Germinal center (tissue), 1 donor: ENCODE data around the gene ALX4.

Experiments used
- DNase-seq: peaks from one replicate; pipeline ENCODE4 v3.0.0; 2012; ENCODE audit warnings: mixed read lengths, low spot score

ALX4 gene

GRCh38 chr11:44315947-44316658, 6.2 kb upstream of the ALX4 start:
- DNase-seq: no peak

GRCh38 chr11:44314733-44315132, 4.8 kb upstream of the ALX4 start:
- no peak for DNase-seq

GRCh38 chr11:44313761-44314489, 4.0 kb upstream of the ALX4 start:
- DNase-seq: no peak

GRCh38 chr11:44312876-44313275, 2.9 kb upstream of the ALX4 start:
- DNase-seq: no peak

DNA sequence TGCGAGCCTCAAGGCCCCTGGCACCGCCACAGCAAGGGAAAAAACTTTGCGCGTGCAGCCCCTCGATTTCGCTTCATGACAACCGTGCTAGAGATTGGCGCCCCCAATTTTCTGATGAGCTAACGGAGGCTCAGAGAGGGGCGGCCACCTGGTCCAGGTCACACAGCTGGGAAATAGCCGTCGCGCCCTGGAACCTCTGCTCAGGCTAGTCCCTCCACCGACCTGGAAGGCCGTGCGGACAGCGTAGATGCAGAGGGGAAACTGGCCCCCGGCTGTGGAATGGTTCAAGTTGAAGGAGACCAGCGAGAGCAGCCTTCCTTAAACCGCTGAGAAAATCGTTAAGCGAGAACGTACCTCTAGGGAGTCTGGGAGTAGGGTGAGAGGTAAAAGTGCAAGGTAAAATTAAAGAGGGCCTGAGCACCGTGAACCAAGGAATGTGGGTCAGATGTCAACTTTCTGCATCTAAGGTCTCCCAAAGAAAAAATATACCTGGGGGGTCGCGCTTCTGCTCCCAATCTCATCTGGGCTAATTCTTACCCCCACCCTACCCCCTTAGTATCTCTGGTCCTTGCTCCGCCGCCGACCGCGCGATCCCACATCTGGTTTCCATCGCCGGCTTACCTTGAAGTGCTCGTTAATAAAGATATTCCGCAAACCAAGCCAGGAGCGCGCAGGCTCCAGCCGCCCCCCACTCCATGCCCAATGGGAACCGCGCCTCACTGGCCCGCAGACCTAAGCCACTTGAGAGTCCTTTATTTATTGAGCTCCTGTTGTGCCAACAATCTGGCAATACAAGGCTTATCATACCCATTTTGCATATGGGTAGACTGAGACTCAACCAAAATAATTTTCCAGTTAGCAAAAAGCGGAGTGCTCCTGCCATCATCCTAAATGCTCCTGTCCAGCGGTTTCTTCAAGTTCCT, 1.7 kb upstream of the ALX4 start:
- DNase-seq: no peak

DNA sequence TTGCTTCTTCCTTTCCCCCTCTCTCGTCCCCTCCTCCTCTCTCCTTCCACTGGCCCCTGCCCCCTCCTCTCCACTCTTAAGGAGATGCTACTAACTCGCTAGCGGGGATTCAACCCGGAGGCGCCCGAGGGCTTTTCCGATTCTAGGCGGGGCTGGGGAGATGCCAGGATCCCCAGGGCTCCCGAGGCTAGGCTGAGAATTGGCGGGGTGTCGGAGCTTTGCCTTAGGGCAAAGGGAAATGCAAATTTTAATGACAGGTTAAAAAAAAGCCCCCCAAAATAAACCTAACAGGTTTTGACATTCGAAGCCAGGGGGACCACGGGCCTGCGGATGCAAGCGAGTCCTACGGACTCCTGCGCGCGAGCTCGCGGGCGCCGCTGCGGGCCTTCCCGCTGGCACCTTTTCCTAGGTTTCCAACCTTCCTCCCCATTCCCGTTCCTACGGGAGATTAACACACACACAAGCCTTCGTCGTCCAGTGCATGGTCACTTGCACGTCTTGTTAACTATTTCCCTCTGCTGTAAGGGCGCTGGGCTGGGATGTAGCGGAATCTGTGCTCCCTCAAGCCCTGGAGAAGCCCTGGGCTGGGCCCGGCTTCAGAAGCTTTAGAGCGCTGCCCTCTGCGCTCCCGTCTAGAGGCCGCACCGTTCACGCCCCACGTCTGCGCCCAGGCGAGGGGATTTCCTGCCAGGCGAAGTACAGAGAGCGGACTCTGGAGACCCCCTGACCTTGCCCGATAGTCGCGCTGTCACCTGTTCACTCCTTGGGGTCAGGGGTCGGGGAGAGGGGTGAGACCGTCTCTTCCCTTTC, 729 bp upstream of the ALX4 start:
- no peak for DNase-seq

- DNase-seq: no peak
Measured at GRCh38 chr11:44310206-44310462, 195 bp upstream of the ALX4 start.

DNA sequence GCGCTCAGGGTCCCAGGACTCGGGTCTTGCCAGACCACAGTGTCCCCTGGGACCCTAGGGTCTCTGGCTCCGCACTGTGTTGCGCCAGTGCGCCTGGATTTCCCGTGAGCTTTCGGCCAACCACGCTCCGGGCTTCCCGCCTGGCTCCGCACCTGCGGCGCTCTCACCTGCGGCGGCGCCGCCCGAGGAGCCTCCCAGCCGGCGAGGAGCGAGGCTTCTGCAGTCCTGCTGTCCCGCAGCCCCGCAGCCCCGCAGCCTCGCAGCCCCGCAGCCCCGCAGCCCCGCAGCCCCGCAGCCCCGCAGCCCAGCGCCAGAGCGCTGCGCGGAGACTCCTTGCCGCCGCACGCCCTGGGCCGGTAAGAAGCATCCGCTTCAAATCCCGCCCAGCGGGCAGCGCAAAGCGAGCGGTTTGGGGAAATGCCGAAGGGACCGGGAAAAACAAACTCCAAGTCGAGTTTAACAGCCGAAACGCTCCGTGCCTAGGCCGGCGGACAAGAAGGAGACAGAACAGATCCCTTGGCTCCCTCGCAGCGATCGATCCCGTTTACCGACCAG, 939 bp downstream of the ALX4 start:
- no peak for DNase-seq

- no peak for DNase-seq
Measured at GRCh38 chr11:44308256-44308922, 1.6 kb downstream of the ALX4 start.

DNA sequence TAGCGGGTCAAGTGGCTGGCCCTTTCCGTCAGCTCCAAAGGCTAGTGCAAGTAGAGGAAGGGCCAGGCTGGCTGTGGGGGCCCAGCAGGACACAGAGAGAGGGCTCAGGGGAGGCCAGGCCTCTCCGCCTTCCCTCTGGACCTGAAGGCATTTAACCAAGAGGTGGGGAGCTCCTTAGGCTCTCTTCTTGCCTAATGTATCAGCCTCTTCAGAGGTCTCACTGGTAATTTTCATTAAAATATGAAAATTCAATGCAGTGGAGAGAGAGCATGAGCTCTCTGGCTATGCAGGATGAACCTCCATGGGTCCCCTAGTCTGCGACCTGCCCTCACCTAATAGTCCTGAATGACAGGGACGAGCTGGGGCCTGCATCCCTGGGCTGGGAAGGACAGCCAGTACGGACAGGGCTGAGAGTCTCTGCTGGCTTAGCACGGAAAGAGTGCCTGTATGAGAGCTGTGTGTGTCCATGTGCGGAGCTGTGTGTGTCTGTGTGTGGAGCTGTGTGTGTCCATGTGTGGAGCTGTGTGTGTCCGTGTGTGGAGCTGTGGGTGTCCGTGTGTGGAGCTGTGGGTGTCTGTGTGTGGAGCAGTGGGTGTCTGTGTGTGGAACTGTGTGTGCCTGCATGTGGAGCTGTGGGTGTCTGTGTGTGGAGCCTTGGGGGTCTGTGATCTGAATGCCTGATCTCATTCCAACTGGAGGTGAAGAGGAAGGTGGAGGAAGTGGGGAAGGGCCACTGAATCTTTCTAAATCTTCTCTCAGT, 2.4 kb downstream of the ALX4 start:
- no peak for DNase-seq

- DNase-seq: no peak
Measured at GRCh38 chr11:44306918-44307244, 3.1 kb downstream of the ALX4 start.

DNA sequence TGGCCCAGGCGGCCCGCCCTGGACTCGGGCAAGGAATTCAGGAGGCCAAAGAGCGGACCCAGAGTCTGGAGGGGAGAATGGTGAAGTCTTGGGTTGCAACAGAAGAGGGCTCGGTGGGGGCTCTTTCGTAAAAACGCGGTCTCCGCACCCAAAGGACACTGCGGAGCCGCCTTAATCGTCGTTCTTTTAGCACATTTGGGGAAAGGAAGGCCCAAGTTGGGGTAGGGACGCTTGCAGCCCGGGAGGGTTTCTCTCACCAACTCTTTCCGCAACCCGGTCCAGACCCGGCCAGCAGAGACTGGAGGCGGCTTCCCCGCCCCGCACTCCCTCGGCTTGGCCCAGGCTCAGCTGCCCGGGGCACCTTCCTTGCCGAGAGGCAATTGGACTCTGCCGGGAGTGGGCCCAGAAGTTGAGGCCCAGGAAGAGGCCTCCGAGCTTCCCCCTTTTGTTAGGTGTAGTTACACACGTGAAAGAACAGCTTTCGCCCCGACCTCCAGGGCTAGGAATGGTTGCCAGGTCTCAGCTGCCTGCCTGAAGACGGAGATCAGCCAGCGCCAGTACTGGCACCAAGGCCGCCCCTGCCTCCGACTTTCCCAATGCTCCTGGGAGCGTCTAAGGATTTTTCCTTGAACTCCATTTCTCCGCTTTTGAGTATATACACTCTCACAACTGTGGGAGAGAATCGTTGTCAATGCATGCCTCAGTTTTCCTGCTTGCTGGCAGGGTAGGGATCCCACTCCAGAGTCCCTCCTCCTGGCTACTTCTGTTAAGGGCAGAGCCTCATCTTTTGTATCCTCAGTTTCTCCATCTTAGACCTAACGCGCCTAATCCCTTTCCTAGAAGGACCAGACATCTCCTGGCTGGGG, 3.7 kb downstream of the ALX4 start:
- DNase-seq: no peak

- DNase-seq: no peak
Measured at GRCh38 chr11:44305470-44306051, 4.4 kb downstream of the ALX4 start.

DNA sequence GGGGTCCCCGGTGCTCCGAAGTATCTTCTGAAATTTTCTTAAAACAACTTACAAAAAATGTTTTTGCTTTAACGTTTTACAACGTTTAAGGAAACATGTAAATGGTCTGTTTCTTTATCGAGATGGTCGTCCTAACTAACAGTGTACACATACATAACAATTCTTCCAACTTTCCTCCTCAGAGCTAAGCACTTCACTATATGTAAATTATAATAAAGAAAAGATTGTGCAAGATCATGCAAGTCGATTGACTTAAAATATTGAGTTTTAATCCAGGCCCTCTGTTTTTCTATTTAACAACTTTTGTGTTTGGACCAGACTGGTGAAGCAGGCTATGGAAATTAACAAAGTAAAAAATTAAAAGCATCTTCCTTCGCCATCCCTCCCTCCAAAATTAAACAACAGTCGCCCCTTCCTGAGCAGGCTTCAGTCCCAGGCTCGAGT, 4.9 kb downstream of the ALX4 start:
- DNase-seq: no peak

DNA sequence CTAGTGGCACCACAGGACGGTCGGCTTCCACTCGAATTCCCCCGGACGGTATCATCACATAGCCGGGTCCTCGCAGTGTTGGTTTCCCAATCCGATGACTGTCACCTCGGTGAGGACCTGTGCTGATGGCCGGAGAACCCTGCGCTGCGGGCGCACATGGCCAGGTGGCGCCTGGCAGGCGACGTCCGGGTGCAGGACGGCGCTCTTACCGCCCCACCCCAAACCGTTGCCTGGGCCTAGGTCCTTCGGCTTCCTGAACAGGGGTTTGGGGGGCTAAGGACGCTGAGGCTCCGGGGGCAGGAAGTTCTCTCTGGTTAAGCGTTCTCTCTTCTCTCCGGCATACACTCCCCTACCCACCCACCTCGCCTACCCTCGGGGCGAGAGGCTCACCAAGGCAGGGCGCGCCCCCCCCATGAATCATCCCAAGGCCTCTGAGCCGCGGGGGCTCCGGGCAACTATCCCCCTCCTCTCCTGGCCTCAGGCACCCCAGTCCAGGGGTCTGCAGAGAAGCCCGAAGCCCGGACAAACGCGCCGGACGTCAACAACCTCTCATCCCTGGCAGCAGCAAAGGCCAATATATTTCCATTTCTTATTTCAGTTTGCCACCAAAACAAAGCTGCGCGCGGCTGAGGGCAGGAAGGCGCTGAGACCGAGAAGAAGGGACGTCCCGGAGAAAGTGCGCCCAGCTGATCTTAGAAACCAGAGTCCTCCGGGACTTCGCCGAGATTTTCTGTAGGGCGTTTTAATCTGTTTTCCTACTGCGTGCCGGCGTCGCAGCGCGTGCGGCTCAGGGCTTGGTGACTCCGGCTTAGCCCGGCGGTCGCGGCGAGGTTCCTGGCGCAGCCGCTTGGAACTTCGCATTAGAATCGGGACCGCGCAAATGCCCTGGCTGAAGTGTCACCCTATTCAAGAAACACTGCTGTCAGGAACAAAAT, 5.6 kb downstream of the ALX4 start:
- no peak for DNase-seq

DNA sequence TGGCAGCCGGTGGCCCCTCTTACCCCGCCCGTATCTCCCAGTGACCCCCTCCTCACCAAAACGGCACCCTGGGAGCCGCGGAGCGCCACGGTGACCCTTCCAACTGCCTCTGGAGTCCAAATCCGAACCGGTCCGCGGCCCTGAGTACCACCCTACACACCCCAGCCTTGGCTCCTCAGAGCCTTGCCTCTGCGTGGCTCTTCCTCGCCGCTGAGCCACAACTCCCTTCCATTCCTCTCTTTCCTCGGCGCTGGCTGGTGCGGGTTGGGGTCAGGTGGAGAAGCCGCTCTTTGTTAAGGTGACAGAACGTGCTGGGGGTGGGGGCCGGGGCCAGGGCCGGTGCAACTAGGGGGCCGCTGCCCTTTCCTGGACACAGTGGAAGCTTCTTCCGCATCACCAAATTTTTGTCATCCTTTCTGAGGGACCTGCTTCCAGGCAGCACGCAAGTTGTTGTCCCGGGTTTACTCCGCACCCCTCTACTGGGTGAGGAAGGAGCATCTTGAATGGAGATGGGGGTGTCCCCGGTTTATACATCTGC, 6.5 kb downstream of the ALX4 start:
- DNase-seq: no peak

GRCh38 chr11:44301564-44302271, 8.2 kb downstream of the ALX4 start:
- DNase-seq: no peak
